Measurements from ENCODE around the gene CACNG4.
A peak's percentile ranks its signal among the peaks of the same experiment; 100 is the strongest.

CACNG4 gene

DNA sequence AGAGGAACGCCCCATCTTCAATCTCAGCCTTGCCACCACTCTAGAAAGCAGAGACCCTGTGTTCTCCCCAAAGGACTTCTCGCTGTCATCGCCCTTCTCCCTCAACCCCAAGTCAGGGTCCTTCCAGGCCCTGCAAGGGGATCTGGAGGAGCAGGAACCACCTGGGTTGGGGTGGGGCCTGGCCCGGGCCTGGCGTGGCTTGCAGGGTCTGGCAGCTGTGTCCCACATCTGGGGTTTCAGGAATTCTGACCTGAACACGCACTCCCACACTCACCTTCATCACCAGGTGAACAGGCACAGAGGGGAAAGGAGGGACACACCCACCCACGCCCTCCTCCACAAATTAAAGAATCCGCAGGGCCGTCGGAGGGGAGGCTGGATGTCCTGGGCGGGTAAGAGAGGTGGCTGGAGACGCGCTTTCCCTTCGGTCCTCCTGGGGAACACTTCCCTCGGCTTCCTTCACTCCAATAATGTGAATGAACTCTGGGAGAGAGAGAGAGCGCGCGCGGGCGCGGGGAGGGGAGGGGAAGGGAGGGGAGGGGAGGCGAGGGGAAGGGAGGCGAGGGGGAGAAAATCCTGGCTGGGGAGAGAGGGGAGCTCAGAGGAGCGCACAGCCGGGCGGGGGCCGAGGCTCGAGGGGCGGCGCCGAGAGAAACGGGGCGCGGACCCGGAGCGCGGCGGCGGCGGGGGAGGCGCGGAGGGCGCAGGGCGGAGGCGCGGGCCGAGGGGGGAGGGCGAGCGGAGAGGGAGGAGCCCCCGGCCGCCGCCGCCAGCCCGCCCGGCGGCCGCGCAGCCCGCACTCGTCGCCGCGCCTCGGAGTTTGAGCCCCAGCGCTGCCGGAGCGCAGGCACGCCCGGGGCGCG, at the start of gene CACNG4:
Gene CACNG4, plus strand, starts transcription at position 799 of the 863 bp plus-strand sequence. CDS start 205 bp downstream, outside the sequence.
- H3K27ac ChIP-seq = peak within 1 kb of the TSS; percentile 33
- TF ChIP-seq ZFX (IDR thresholded peaks at IDR 0.05) = no peak
- TF ChIP-seq, protein P1, sequence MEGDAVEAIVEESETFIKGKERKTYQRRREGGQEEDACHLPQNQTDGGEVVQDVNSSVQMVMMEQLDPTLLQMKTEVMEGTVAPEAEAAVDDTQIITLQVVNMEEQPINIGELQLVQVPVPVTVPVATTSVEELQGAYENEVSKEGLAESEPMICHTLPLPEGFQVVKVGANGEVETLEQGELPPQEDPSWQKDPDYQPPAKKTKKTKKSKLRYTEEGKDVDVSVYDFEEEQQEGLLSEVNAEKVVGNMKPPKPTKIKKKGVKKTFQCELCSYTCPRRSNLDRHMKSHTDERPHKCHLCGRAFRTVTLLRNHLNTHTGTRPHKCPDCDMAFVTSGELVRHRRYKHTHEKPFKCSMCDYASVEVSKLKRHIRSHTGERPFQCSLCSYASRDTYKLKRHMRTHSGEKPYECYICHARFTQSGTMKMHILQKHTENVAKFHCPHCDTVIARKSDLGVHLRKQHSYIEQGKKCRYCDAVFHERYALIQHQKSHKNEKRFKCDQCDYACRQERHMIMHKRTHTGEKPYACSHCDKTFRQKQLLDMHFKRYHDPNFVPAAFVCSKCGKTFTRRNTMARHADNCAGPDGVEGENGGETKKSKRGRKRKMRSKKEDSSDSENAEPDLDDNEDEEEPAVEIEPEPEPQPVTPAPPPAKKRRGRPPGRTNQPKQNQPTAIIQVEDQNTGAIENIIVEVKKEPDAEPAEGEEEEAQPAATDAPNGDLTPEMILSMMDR (conservative IDR thresholded peaks at IDR 0.05) = no peak

DNA sequence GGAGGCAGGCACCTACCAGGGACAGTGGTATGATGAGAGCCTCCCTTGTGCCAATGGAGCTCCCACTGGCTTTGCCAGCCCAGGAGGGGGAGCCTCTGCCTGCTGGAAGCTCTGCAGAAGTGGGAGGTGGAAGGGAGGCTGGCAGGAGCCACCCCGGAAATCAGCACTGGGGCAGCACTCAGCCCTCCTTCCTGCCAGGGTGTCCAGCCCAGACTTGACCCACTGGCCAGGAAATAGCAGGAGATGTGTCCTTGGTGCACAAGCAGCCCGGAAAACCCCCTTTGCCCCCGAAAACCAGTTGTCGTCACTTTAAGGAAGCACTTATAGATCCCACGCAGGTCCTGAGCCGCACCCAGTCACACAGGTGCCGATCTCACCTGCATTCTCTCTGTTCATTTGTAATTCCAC, 49.3 kb upstream of the CACNG4 start:
- no peak for TF ChIP-seq ZFX (IDR thresholded peaks at IDR 0.05)
- TF ChIP-seq, protein P1 (conservative IDR thresholded peaks at IDR 0.05) = peak; percentile 42; the same call in 1 of the 2 replicates
- H3K27ac ChIP-seq = no peak overlapping the region

DNA sequence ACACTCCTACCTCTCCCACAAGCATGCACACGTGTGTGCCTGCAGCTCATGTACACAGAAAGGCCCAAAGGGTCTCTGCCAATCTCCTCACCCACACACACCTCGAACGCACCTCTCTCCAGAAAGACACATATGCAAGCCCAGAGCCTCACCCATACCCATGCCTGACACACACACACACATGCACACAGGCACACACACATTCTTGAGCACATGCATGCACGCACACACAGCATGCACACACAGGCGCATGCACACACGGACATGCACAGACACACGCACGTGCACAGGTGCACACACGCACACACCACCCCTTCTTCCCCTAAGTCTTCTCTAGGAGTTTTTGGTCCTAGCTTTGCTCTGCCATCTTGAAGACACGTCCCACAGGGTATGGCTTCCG, 48.7 kb upstream of the CACNG4 start:
- no peak overlapping the region for H3K27ac ChIP-seq
- TF ChIP-seq, protein P1 (conservative IDR thresholded peaks at IDR 0.05) = no peak
- TF ChIP-seq ZFX (IDR thresholded peaks at IDR 0.05) = no peak

DNA sequence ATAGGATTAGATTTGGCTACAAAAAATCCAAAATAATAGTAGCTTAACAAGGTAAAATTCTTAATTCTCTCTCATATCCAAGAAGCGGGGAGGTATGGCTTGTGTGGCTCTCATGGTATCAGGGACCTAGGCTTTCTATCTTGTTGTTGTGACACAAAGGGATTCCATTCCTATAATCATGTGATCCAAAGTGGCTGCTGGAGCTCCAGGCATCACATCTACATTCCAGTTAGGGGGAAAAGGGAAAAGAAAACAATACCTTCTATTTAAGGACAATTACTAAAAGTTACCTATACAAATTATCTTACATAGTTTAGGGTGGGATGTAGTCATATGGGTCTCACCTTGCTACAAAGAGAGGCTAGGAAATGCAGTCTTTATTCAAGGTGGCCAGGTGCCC, 47.6 kb upstream of the CACNG4 start:
- no peak overlapping the region for H3K27ac ChIP-seq
- TF ChIP-seq, protein P1 (conservative IDR thresholded peaks at IDR 0.05) = no peak
- no peak for TF ChIP-seq ZFX (IDR thresholded peaks at IDR 0.05)

DNA sequence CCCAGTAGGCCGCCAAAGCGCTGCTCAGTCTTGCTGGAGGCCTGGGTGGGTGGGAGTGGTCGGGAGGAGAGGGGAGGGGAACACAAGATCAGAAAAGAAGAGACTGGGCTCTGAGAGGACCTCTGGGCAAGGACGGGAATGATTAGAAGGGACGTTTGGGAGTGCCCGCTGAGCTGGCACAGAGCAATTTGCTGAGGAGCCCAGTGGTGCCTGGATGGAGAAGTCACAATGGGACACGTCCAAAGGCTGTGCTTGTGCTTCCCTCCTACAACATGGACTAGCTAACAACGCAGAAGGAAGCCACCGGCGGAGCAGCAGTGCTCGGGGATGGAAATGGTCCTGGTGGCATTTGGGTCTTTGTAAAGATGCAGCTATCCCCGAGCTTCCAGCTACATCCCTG, 45.6 kb upstream of the CACNG4 start:
- TF ChIP-seq, protein P1 (conservative IDR thresholded peaks at IDR 0.05) = no peak
- TF ChIP-seq ZFX (IDR thresholded peaks at IDR 0.05) = no peak
- H3K27ac ChIP-seq = no peak overlapping the region

GRCh38 chr17:66920435-66920834, 44.1 kb upstream of the CACNG4 start:
- H3K27ac ChIP-seq = no peak overlapping the region
- TF ChIP-seq, protein P1 (conservative IDR thresholded peaks at IDR 0.05) = no peak
- TF ChIP-seq ZFX (IDR thresholded peaks at IDR 0.05) = no peak

- TF ChIP-seq ZFX (IDR thresholded peaks at IDR 0.05) = no peak
- TF ChIP-seq, protein P1 (conservative IDR thresholded peaks at IDR 0.05) = no peak
Observed at GRCh38 chr17:66920950-66921349, 43.6 kb upstream of the CACNG4 start.

More at GRCh38 chr17:66920950-66921349, 43.6 kb upstream of the CACNG4 start:
- no peak overlapping the region for H3K27ac ChIP-seq

Measured in C4-2B (cell line).